NCI-H2196 (cell line): ENCODE measurements around the gene ARHGEF7.

Experiments
- DNase-seq: peaks from one replicate; lab custom pipeline; 2025; ENCODE audit not compliant: unreplicated experiment; lab: John Stamatoyannopoulos, UW

Gene ARHGEF7

DNA sequence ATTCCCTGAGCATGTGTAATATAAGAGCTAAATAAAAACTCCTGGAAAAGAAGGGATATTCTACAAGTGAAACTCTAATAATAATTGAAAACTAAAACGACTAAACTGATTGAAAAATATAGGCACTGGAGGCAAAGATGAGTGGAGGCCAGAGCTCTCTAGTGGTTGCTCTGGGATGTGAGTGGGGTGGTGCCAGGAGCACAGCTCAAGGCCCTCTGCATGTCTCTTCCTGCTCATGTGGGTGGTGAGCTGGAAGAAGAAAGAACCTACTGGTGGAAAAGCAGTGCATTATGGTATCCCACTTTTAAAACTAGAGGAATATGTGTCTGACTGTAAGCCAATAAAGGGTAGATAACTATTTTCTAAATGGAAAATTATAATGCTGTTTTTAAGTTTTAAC lies 15.8 kb upstream of the ARHGEF7 start:
- DNase-seq, result no peak

DNA sequence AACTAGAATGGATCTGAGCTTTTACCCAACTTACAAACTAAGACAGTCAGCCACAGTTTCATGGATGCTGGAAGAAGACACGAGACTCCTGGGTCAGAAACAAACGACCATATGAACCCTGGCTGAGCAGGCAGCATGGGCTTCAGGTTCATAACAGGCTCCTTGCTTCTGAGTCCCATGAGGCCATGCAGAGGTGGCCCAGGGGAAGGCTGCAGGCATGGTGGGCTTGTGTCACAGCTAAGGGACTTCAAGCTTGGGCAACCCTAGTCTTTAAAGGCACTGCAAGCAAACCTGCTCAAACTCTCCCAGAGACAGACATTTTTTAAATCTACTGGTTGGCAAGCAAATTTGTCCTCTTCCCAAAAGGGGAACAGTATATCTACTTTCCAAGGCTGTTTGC lies 5.1 kb upstream of the ARHGEF7 start:
- no peak for DNase-seq

DNA sequence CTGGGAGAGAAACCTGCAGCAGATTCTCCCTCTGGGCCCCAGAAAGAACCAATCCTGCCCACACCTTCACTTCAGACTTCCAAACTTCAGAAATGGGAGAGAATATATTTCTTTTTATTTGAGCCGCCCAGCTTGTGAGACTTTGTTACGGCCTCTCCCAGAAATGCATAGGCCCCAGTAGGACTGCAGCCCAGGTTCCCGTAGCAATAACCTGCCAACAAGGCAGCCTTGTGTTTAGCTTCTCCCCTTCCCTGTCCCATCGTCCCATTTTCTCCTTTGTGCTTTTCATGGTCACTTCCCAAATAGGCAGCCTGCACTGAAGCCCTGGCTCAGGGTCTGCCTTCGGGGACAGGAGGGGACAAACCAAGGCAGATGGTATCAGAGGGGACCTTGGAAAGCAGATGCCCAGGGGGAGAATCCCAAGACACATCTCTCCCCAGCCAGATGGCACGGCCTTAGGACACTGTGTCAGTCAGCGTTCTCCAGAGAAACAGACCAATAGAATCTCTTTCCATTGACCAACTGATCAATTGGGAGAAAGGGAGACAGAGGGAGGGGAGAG lies 3.7 kb upstream of the ARHGEF7 start:
- no peak for DNase-seq

DNA sequence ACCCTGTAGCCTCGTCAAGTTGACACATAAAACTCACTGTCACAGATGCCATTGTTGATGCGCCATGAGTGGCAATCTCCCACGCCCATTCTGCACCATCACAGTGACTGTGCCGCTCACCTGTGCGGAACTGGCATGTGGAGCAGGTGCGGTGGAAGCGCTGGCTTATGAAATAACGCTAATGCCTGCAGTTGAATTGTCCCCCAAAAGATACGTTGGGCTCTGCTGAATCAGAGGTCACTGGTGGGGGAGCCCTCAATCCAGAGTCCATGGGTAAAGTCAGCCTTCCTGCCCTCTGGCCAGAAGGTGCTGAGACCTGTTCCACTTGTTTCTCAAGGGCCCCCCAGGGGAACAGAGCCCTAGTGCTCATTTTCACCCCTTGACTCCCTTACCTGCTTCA lies 2.9 kb upstream of the ARHGEF7 start:
- DNase-seq, result no peak

DNA sequence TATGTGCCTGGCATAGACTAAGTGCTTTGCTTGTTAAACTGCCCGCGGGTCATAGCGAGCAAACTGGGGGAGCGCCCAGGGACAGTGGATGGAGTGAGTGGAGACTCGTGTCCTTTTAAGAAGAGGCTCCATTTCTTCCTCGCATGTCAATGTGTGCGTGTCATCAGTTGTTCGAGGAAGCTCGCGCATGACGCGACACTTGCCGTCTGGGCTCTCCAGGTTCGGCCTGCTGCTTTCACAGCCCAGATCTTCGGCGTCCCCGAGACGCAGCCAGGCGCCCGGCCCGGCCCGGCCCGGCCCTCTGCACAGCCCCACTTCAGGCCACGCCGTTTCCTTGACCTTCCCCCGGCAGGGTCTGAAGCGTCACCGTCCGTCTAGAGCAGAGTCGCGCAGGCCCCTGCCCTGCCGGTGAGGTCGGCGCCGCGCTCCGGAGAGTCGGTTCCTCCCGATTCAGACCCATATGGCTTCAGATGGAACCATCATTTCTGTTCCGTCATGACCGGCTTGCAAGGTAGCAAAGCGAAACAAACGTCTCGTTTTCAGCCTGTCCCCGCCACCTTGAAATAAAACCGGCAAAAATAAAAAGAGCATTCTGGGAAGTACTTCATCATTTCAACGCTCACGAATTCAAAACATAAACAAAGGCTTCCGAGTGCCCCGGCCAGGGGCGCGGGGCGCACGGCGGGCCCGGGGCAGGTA lies 599 bp upstream of the ARHGEF7 start:
- DNase-seq, result no peak

DNA sequence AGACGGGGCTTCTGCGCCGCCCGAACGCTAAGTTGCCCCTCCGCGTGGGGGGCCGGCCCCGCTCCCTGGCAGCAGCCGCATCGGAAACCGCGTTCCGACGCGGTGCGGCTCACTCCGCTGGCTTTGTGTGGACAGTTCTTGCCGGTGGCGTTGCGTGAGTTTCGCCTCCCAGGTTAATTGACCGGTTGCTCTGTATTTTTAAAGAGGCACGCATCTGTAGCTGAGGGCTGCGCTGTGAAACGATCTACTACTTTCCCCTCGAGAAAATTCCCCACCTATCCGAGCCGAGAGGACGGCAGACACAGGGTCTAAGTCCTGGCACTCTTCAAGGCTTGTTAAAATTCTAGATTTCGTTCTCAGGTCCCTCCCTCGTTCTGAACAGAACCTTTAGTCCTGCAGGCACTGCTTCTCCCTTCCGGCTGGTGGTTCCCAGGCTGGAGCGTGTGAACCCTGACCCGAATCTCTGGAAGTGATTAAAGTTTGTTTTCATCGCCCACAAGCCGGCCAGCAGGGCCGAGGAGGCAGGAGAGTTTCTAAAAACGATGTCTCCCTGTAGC lies 933 bp downstream of the ARHGEF7 start:
- DNase-seq, result no peak

DNA sequence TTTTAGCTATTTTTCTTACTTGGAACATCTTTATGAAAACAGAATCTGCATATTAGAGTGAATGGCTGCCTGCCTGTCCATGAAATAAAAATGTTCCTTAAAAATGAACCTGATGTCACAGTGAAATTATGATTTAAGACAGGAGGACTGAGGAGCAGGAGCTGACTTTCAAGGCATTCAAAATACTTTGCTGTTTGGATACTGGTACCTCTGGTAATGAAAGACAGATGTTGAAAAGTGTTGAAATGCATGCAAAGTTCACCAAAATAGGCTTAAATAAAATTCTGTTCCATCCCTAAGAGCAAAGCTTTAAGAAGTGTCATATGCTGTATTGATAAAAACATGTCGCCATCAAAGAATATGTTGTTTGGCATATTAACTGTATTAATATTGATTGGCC lies 1.7 kb downstream of the ARHGEF7 start:
- DNase-seq, result no peak

DNA sequence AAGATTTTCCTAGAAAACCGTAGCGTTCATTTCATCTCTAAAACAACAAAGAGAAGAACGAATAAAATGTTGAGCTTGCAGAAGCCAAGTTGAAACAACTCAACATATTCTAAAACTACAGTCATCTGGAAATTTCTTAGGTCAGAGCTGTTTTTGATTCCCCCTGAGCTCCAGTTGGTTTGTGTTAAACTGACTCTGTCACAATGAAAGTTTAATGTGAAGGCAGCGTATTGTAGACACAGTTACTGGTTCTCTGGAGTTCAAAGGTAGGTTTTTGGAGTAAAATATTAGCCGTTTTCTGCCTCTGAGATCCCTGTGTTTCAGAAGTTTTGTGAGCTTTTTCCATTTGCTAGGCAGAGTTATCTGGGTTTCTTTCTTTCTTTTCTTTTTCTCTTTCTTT lies 2.2 kb downstream of the ARHGEF7 start:
- no peak for DNase-seq

DNA sequence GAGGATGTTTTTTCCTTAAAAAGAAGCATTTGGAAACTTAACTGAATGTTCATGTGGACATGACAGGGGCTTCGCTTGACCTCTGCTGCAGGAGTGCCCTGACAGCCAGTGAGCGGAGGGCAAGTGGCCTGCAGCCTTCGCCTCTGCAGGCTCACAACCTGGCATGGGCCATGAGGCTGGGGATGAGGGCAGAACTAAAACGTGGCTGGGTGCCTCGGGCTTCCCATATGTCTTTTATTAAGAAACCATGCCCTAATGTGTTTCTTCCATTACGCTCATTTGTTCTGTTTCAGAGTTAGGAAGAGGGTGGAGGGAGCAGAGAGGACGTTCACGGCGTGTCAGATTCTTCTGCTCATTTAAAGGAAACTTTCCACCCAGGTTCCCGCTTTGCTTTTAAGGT lies 2.9 kb downstream of the ARHGEF7 start:
- DNase-seq, result no peak

DNA sequence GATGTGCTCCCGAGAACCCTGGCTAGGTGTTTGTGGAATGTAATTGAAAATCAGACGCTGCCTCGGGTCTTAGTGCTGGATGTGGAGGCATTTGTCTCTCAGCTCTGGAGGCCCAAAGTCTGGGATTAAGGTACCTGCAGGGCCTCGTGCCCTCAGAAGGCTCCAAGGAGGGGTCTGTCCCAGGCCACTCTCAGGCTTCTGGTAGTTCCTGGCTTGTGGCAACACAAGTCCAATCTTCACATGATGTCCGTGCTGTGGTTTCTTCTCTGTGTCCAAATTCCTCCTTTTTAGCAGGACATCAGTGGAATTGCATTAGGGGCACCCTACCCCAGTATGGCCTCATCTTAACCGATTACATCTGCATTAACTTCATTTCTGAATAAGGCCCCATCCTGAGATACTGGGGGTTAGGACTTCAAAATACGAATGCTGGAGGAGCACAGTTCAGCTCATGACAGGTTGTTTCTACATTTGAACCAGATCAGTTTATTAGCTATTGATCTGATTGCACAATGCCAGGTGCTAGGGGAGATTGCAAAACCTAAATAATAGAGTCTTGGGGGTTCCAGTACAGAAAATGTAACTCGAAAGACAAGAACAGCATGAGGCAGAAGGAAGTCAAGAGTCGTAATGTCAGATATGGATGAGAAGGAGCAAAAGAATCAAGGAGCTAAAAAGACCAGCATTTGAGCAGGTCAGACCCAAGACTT lies 3.9 kb downstream of the ARHGEF7 start:
- DNase-seq, result no peak

DNA sequence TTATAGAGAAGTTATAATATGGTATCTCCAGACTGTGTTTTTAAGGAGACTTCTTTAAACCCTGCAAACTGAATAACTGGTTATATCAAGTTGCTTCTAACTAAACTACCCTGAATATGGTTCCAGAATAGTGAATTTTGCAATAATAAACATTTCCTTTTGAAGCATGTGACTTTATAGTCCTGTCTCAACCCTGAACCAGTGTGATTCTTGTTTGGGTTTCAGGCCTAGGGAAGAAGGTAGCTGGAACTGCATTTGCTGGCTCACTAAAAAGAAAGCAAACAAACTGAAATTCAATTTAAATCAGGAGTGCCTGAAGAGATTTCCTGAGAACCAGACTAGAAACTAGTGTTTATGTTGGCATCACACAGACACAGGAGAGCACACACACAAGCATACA lies 4.9 kb downstream of the ARHGEF7 start:
- DNase-seq, result no peak

DNA sequence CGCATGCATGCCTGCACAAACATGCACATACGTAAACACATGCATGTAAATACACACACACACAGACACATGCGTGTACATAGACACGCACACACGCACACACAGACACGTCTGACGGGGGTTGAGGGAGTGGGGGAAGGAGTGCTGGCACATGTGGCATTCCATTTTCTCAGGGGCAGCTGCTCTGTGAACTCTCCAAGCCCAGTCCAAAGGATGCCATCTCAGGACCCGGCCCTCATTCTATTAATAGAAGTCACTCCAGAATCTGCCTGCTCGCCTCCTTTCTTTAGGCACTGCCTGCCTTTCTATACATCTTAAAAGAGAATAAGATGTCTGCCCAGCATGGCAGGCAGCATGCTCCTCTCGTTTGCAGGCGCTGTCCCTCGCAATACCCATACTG lies 5.3 kb downstream of the ARHGEF7 start:
- no peak for DNase-seq

DNA sequence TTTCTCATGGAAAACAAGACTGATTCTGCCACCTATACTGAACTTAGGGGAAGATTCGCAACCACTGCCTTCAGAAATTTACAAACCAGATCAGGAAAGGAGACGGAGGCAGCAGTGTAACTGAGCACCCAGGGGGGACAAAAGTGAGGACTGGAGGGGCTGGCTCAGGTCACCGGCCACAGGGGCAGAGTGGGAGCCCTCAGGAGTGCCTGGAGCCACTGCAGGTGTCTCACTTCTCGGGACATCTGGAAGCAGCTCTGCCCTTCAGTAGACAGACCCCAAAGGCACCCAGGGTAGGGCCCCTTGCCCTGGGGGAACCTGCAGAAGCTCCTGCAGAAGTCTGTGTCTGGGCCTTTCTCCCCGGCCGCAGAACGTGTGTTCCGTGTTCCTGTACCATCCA lies 5.8 kb downstream of the ARHGEF7 start:
- no peak for DNase-seq

DNA sequence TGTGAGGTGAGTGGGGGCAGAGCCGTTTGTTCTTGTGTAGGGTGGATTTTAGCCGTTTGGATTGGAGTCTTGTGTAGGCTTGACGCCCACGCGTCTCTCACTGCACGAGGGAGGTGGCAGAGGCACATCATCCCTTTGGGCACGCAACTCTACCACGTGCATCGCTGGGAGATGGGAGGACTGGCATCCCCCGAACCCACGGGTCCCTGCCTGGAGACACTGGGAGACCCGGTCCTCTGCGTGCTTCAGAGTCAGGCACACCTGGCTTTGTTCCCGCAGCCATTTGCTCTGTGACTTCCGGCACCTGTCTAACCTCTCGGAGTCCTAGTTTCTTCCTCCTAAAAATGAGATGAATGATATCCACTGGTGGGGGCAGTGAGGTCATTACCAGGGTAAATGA lies 6.4 kb downstream of the ARHGEF7 start:
- DNase-seq, result peak; percentile 31

DNA sequence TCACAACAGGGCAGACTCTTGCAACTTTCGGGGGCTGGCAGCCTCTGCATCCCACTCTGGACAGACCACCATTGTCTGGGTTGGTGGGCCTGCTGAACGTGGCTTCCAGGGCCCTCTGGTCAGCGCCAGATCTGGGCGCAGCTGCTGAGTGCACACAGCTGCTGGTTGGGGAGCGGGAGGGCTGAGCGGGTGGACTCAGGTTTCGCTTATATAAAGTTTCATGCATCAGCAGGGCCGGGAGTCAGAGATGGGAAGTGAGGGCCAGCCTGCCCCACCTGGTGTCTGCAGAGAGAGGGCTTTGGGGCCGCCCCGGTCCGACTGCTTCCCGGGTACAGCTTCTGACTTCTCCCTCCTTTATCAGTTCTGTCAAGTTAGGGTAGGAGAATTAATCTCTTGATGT lies 6.9 kb downstream of the ARHGEF7 start:
- DNase-seq, result peak; percentile 52

DNA sequence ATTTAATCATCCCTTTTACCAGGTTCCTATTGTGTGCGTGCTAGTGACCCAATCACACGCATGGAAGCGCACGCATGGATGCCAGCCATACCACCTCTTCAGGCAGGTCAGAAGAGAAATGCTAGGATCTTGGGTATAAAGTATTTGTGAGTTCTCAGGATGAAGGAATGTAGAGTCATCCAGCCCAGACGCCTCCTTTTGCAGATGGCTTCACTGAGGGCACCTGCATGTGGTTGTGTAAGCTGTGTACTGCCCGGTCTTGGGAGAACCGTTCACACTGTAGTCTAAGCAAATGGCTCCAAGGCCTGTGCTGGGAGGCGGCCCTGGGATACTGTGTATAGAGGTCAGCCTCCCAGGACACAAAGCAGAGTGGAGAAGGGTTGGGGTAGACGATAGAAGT lies 7.5 kb downstream of the ARHGEF7 start:
- DNase-seq, result no peak

DNA sequence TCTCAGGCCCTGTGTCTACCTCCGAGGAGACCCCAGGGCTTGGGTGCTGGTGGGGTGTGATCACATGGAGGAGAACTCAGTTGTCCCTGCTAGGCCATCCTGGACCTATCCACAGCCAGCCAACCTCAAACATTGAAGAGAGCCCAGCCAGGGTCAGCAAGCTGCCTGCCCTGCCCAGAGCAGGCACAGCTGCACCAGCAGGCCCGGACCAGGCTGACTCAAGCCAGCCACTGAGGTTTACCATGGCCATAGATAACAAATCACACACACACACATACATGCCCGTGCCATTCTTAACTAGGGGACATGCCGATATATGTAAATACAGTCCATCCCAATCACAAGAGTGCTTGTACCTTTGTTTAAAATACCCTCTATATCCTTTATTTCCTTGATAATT lies 8.1 kb downstream of the ARHGEF7 start:
- DNase-seq, result no peak

DNA sequence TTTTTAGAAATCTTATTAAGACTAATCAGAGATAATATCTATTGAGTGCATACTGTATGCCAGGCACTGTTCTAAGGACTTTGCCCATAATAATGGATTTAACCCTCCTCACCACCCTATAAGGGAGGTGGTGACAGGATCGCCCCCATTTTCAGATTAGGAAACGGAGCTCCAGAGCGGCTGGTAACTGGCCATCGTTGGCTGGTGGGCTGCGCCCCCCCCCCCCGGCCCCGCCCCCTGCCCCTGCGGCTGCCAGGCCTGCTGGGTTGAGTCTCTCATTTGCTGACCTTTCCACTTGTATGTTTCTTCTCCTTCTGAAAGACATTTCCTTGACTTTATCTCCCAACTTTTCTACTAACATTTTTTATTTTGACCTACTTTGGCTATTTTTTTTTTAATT lies 8.5 kb downstream of the ARHGEF7 start:
- DNase-seq, result no peak

DNA sequence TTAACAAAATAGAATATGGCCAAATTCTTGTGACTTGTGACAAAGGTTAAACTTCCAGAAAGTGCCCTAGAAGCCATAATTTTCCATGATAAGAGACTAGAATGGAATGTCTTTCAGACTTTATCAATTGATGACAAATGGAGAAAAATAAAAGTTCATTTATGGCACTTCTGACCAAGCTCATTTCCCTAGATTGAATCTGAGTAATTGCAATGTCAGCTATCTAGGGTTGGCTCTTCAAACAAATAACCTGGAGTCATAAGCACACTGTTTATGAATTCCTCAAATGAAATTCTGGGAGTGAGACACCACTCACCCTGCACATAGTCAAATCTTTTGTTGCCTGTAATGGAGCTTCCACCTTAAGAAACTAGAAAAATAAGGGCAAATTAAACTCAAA lies 11.4 kb downstream of the ARHGEF7 start:
- no peak for DNase-seq

DNA sequence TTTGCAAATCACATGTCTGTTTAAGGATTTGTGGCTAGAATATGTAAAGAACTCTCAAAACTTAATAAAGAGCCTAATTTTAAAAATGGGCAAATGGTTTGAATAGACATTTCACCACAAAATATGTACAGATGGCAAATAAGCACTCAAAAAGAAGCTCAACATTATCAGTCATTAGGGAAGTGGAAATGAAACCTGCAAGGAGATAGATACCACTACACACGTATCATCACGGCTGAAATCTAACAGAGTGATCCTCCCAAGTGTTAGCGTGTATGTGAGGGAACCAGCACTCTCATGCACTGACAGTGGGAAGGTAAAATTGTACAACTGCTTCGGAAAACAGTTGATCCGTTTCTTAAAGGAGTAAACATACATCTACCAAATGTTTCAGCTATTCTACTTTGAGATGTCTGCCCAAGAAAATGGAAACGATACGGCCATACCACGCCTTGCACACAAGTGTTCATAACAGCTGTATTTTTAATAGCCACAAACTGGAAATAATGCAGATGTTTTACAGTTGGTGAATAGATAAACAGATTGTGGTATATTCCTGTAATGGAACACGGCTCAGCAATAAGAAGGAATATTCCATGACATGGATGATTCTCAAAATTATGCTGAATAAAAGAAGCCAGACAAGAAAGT lies 14.5 kb downstream of the ARHGEF7 start:
- no peak for DNase-seq

DNA sequence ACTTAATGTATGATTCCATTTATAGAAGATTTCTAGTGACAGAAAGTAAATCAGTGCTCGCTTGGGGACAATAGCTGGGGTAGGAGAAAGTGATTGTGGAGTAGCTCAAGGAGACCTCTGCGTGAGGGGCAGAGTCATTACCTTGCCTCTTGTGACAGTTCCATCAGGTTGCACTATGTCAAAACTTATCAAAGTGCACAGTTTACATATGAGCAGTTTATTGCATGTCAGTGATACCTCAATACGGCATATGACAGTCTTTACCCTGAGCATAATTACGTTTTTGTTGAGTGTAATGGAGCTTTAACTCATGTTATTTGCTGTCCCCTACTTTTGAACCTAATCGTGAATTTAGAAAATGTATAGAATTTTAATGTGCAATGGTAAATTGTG lies 15.0 kb downstream of the ARHGEF7 start:
- no peak for DNase-seq

DNA sequence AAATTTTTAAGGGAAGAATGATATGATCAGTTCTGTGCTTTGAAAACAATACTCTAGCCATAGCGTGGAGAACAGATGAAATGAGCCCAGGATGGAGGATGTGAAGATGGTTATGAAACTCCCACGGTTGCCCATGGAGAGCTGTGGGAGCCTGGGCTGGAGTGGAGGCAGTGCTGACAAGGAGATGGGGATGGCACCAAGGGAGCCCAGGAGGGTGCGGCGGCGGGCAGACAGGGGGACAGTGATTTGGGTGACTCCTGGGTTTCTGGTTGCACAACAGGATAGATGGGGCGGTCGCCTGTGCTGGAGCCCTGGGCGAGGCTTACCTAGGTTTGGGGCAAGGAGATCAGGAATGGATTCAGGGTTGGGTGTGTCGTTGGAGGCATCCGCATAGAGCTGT lies 15.9 kb downstream of the ARHGEF7 start:
- DNase-seq, result no peak
